Measurements from ENCODE around the gene LRRC72. TPM values are rescaled to one million over a fixed set of nuclear protein-coding genes. Genes with fewer than 3 reads are reported as not detected.

The LRRC72 gene
- total RNA-seq, 1 donor from 2014 or later = not detected

- no peak for DNase-seq (ENCODE audit: extremely low spot score, unreplicated experiment)
- Mint-ChIP-seq H3K27me3 (ENCODE audit: unreplicated experiment) (no peaks in the 10 kb centered on the region), H3K4me1 (ENCODE audit: unreplicated experiment) (no peaks in the 10 kb centered on the region), H3K36me3 (ENCODE audit: unreplicated experiment) (peaks cover 42% of the 10 kb centered on the region), H3K27ac (ENCODE audit: unreplicated experiment) (no peak overlapping the region), H3K9me3 (ENCODE audit: unreplicated experiment) (peaks cover 9% of the 10 kb centered on the region), H3K4me3 (ENCODE audit: unreplicated experiment) (no peak overlapping the region)
- TF ChIP-seq CTCF (IDR thresholded peaks at IDR 0.05) = no peak
Measured at GRCh38 chr7:16615228-16615627, 88.6 kb downstream of the LRRC72 start.

GRCh38 chr7:16616122-16616521, 89.5 kb downstream of the LRRC72 start:
- Mint-ChIP-seq H3K27ac (ENCODE audit: unreplicated experiment) (no peak overlapping the region), H3K4me1 (ENCODE audit: unreplicated experiment) (no peaks in the 10 kb centered on the region), H3K27me3 (ENCODE audit: unreplicated experiment) (no peaks in the 10 kb centered on the region), H3K36me3 (ENCODE audit: unreplicated experiment) (peaks cover 43% of the 10 kb centered on the region), H3K9me3 (ENCODE audit: unreplicated experiment) (peaks cover 15% of the 10 kb centered on the region), H3K4me3 (ENCODE audit: unreplicated experiment) (no peak overlapping the region)
- no peak for TF ChIP-seq CTCF (IDR thresholded peaks at IDR 0.05)
- DNase-seq (ENCODE audit: extremely low spot score, unreplicated experiment) = no peak

GRCh38 chr7:16616542-16616941, 89.9 kb downstream of the LRRC72 start:
- H3K4me1 Mint-ChIP-seq (ENCODE audit: unreplicated experiment) = no peaks in the 10 kb centered on the region
- no peak overlapping the region for H3K4me3 Mint-ChIP-seq (ENCODE audit: unreplicated experiment)

GRCh38 chr7:16619979-16620408, 93.4 kb downstream of the LRRC72 start:
- TF ChIP-seq CTCF (IDR thresholded peaks at IDR 0.05) = no peak
- H3K4me1 Mint-ChIP-seq (ENCODE audit: unreplicated experiment) = no peaks in the 10 kb centered on the region
- no peak for DNase-seq (ENCODE audit: extremely low spot score, unreplicated experiment)
- no peak overlapping the region for H3K27ac Mint-ChIP-seq (ENCODE audit: unreplicated experiment)
- no peaks in the 10 kb centered on the region for H3K27me3 Mint-ChIP-seq (ENCODE audit: unreplicated experiment)
- H3K4me3 Mint-ChIP-seq (ENCODE audit: unreplicated experiment) = no peak overlapping the region
- H3K36me3 Mint-ChIP-seq (ENCODE audit: unreplicated experiment) = peaks cover 44% of the 10 kb centered on the region
- H3K9me3 Mint-ChIP-seq (ENCODE audit: unreplicated experiment) = peaks cover 15% of the 10 kb centered on the region

More at GRCh38 chr7:16616542-16616941, 89.9 kb downstream of the LRRC72 start:
- no peak for TF ChIP-seq CTCF (IDR thresholded peaks at IDR 0.05)
- H3K27me3 Mint-ChIP-seq (ENCODE audit: unreplicated experiment) = no peaks in the 10 kb centered on the region
- H3K9me3 Mint-ChIP-seq (ENCODE audit: unreplicated experiment) = peaks cover 15% of the 10 kb centered on the region
- H3K27ac Mint-ChIP-seq (ENCODE audit: unreplicated experiment) = no peak overlapping the region
- peaks cover 45% of the 10 kb centered on the region for H3K36me3 Mint-ChIP-seq (ENCODE audit: unreplicated experiment)
- DNase-seq (ENCODE audit: extremely low spot score, unreplicated experiment) = no peak

- DNase-seq (ENCODE audit: extremely low spot score, unreplicated experiment) = no peak
- Mint-ChIP-seq H3K4me3 (ENCODE audit: unreplicated experiment) (no peak overlapping the region), H3K36me3 (ENCODE audit: unreplicated experiment) (peaks cover 13% of the 10 kb centered on the region), H3K27me3 (ENCODE audit: unreplicated experiment) (no peaks in the 10 kb centered on the region), H3K4me1 (ENCODE audit: unreplicated experiment) (peaks cover 1% of the 10 kb centered on the region), H3K27ac (ENCODE audit: unreplicated experiment) (no peak overlapping the region), H3K9me3 (ENCODE audit: unreplicated experiment) (no peaks in the 10 kb centered on the region)
- TF ChIP-seq CTCF (IDR thresholded peaks at IDR 0.05) = no peak
Measured at GRCh38 chr7:16626388-16626787, 99.8 kb downstream of the LRRC72 start.
